Measurements from ENCODE around the gene ANXA9. TPM values are rescaled to one million over a fixed set of nuclear protein-coding genes. Genes with fewer than 3 reads are reported as not detected.

ANXA9 gene
- total and polyA plus RNA-seq, 5 donors = 0.21 to 0.23 TPM; not detected in 3

DNA sequence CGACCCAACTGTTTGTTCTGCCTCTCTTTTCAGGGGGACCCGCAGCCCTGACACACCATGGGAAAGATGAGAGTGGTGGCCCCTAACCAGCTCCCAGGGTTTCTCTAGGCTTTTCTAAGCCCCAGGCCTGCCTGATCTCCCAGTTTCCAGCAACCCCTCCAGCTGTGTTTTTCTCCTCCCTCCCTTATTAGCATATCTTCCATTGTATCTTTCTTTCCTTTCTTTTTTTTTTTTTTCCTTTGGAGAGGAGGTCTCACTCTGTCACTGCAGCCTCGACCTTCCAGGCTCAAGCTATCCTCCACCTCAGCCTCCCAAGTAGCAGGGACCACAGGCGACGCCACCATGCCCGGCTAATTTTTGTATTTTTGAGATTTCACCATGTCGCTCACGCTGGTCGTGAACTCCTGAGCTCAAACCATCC lies 5.7 kb upstream of the ANXA9 start:
- intact Hi-C loops (cut with DNase I) = no loop called here
- 91% methylated on average over 9 of the region's 9 CpGs for WGBS
- no peak overlapping the region for H3K4me3 ChIP-seq (ENCODE audit: low read length)
- no peaks in the 10 kb centered on the region for H3K9me3 ChIP-seq (ENCODE audit: control insufficient read depth, low read length)
- no peak overlapping the region for H3K27ac ChIP-seq (ENCODE audit: low read length)
- peaks cover 20% of the 10 kb centered on the region for H3K4me1 ChIP-seq (ENCODE audit: control insufficient read depth, insufficient read depth, low read length)
- DNase-seq = no peak
- no peak for ATAC-seq
- no peaks in the 10 kb centered on the region for H3K27me3 ChIP-seq (ENCODE audit: control insufficient read depth, insufficient read depth)

GRCh38 chr1:150976879-150977694 lies 5.0 kb upstream of the ANXA9 start:
- intact Hi-C loops (cut with DNase I) = no loop called here
- Histone ChIP-seq H3K27me3 (ENCODE audit: control insufficient read depth, insufficient read depth) (no peaks in the 10 kb centered on the region), H3K4me1 (ENCODE audit: control insufficient read depth, insufficient read depth, low read length) (peaks cover 17% of the 10 kb centered on the region), H3K27ac (ENCODE audit: low read length) (peak overlapping the region; percentile 67), H3K9me3 (ENCODE audit: control insufficient read depth, low read length) (no peaks in the 10 kb centered on the region), H3K4me3 (ENCODE audit: low read length) (no peak overlapping the region)
- 51% methylated on average over 11 of the region's 11 CpGs for WGBS
- peak; percentile 75 to 92 (median 89) for DNase-seq
- ATAC-seq = peak; percentile 56 to 61

DNA sequence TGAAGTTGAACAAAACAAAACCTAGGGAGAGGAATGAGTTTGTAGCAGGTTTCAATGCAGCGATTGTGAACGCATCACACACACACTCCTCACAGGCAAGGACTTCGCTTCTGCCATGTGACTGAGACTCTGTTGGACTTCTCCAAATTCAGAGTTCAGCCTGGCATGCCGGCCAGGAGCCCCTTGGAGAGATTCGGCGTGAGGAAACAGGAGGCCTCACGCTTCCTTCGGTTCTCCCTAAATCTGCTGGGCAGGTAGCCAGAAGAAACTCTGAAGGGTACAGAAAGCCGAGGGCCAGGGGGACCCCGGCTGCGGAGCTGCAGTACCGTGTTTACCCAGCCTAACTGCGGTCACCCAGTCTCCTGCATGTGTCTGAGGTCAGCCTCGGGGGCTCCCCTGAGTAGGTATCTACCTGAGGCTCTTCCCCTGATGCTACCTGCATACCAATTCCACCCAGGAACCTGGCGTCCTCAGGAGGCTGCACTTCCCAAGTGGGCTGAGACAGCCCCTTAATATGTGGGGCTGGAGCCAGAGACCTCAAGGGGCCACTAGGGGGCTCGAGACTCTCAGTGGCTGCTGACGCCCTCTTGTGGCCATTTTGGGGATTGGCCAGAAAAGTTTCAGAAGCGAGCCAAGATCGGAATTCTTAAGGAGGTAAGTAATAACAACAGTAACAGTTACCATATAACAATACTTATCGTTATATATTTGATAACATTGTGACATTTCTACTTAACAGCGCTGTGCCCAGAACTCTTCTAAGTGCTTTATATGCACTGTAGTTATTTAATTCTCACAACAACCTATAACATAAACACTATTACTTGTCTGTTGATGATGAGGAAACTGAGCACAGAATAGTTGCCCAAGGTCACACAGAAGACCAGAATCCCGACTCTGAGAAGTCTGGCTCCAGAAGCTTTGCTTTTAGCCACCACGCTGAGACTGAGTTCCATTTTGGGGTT lies 2.7 kb upstream of the ANXA9 start:
- DNase-seq = peak; percentile 87 to 94 (median 91)
- Histone ChIP-seq H3K27ac (ENCODE audit: low read length) (peak overlapping the region; percentile 15), H3K27me3 (ENCODE audit: control insufficient read depth, insufficient read depth) (no peaks in the 10 kb centered on the region), H3K9me3 (ENCODE audit: control insufficient read depth, low read length) (no peaks in the 10 kb centered on the region), H3K4me3 (ENCODE audit: low read length) (no peak overlapping the region), H3K4me1 (ENCODE audit: control insufficient read depth, insufficient read depth, low read length) (peaks cover 3% of the 10 kb centered on the region)
- WGBS = 18% methylated on average over 23 of the region's 23 CpGs
- intact Hi-C loops (cut with DNase I) = no loop called here
- peak; percentile 45 to 61 for ATAC-seq

- no peaks in the 10 kb centered on the region for H3K9me3 ChIP-seq (ENCODE audit: control insufficient read depth, low read length)
- H3K4me3 ChIP-seq (ENCODE audit: low read length) = no peak overlapping the region
- H3K27ac ChIP-seq (ENCODE audit: low read length) = no peak overlapping the region
- no peaks in the 10 kb centered on the region for H3K27me3 ChIP-seq (ENCODE audit: control insufficient read depth, insufficient read depth)
- DNase-seq (no peak), ATAC-seq (no peak)
- intact Hi-C loops (cut with DNase I) = no loop called here
- H3K4me1 ChIP-seq (ENCODE audit: control insufficient read depth, insufficient read depth, low read length) = peaks cover 3% of the 10 kb centered on the region
- WGBS = 89% methylated on average over 6 of the region's 6 CpGs
These were observed 801 bp upstream of the ANXA9 start for GRCh38 chr1:150981177-150981804.

- no peaks in the 10 kb centered on the region for H3K27me3 ChIP-seq (ENCODE audit: control insufficient read depth, insufficient read depth)
- no peak overlapping the region for H3K4me3 ChIP-seq (ENCODE audit: low read length)
- no peak overlapping the region for H3K27ac ChIP-seq (ENCODE audit: low read length)
- WGBS = 97% methylated on average over 2 of the region's 2 CpGs
- DNase-seq (no peak), ATAC-seq (no peak)
- H3K9me3 ChIP-seq (ENCODE audit: control insufficient read depth, low read length) = no peaks in the 10 kb centered on the region
- no peaks in the 10 kb centered on the region for H3K4me1 ChIP-seq (ENCODE audit: control insufficient read depth, insufficient read depth, low read length)
- intact Hi-C loops (cut with DNase I) = no loop called here
These were observed 3.2 kb downstream of the ANXA9 start for GRCh38 chr1:150985179-150985825.

DNA sequence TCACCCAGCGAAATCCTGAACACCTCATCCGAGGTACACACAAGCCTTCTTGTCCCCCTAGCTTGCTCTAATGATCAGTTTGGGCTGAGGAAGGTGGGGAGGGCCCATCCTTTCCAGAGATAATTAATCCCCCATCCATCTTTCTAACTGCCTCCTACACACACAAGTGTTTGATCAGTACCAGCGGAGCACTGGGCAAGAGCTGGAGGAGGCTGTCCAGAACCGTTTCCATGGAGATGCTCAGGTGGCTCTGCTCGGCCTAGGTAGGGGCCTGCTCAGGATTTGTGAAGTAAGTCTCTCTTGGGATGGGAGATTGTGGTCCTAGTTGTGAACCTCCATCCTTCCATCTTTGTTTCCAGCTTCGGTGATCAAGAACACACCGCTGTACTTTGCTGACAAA lies 5.8 kb downstream of the ANXA9 start:
- intact Hi-C loops (cut with DNase I) = no loop called here
- DNase-seq (no peak), ATAC-seq (no peak)
- no peaks in the 10 kb centered on the region for H3K27me3 ChIP-seq (ENCODE audit: control insufficient read depth, insufficient read depth)
- H3K4me1 ChIP-seq (ENCODE audit: control insufficient read depth, insufficient read depth, low read length) = no peaks in the 10 kb centered on the region
- H3K9me3 ChIP-seq (ENCODE audit: control insufficient read depth, low read length) = no peaks in the 10 kb centered on the region
- no peak overlapping the region for H3K27ac ChIP-seq (ENCODE audit: low read length)
- H3K4me3 ChIP-seq (ENCODE audit: low read length) = no peak overlapping the region
- WGBS = 87% methylated on average over 7 of the region's 7 CpGs

- Histone ChIP-seq H3K4me3 (ENCODE audit: low read length) (no peak overlapping the region), H3K9me3 (ENCODE audit: control insufficient read depth, low read length) (no peaks in the 10 kb centered on the region), H3K4me1 (ENCODE audit: control insufficient read depth, insufficient read depth, low read length) (no peaks in the 10 kb centered on the region), H3K27ac (ENCODE audit: low read length) (no peak overlapping the region), H3K27me3 (ENCODE audit: control insufficient read depth, insufficient read depth) (no peaks in the 10 kb centered on the region)
- intact Hi-C loops (cut with DNase I) = no loop called here
- WGBS = 80% methylated on average over 4 of the region's 4 CpGs
- ATAC-seq = no peak
- no peak for DNase-seq
These were observed 10.5 kb downstream of the ANXA9 start for GRCh38 chr1:150992626-150993025.

- no peak for ATAC-seq
- H3K27ac ChIP-seq (ENCODE audit: low read length) = no peak overlapping the region
- DNase-seq = no peak
- H3K9me3 ChIP-seq (ENCODE audit: control insufficient read depth, low read length) = no peaks in the 10 kb centered on the region
- intact Hi-C loops (cut with DNase I) = no loop called here
- H3K4me1 ChIP-seq (ENCODE audit: control insufficient read depth, insufficient read depth, low read length) = no peaks in the 10 kb centered on the region
- no peaks in the 10 kb centered on the region for H3K27me3 ChIP-seq (ENCODE audit: control insufficient read depth, insufficient read depth)
- 70% methylated on average over 3 of the region's 3 CpGs for WGBS
- no peak overlapping the region for H3K4me3 ChIP-seq (ENCODE audit: low read length)
These were observed 12.2 kb downstream of the ANXA9 start for GRCh38 chr1:150994248-150994647.

- intact Hi-C loops (cut with DNase I) = no loop called here
- WGBS = 32% methylated on average over 4 of the region's 4 CpGs
These were observed 13.4 kb downstream of the ANXA9 start for GRCh38 chr1:150995460-150995859.

GRCh38 chr1:150995896-150996295 lies 13.8 kb downstream of the ANXA9 start:
- peak overlapping the region; percentile 53 for H3K27ac ChIP-seq (ENCODE audit: low read length)
- no peaks in the 10 kb centered on the region for H3K9me3 ChIP-seq (ENCODE audit: control insufficient read depth, low read length)
- no peak overlapping the region for H3K4me3 ChIP-seq (ENCODE audit: low read length)
- ATAC-seq = peak; percentile 30 to 38
- intact Hi-C loops (cut with DNase I) = no loop called here
- 27% methylated on average over 9 of the region's 9 CpGs for WGBS
- no peaks in the 10 kb centered on the region for H3K27me3 ChIP-seq (ENCODE audit: control insufficient read depth, insufficient read depth)
- DNase-seq = peak in 1 of 3 donors; percentile 69
- no peaks in the 10 kb centered on the region for H3K4me1 ChIP-seq (ENCODE audit: control insufficient read depth, insufficient read depth, low read length)

More at GRCh38 chr1:150995460-150995859, 13.4 kb downstream of the ANXA9 start:
- no peaks in the 10 kb centered on the region for H3K9me3 ChIP-seq (ENCODE audit: control insufficient read depth, low read length)
- no peak for DNase-seq
- H3K27me3 ChIP-seq (ENCODE audit: control insufficient read depth, insufficient read depth) = no peaks in the 10 kb centered on the region
- H3K4me1 ChIP-seq (ENCODE audit: control insufficient read depth, insufficient read depth, low read length) = no peaks in the 10 kb centered on the region
- peak; percentile 4 to 6 for ATAC-seq
- peak overlapping the region; percentile 53 for H3K27ac ChIP-seq (ENCODE audit: low read length)
- H3K4me3 ChIP-seq (ENCODE audit: low read length) = no peak overlapping the region

Data from right cardiac atrium (tissue), 5 donors.